OCI-LY7 (cell line): ENCODE data around the gene NNT.
"Not testable (repeated sequence)": the region's sequence is repeated elsewhere in the genome, so short reads cannot be mapped to it uniquely, and the experiment has no call there.

Source experiments
- CTCF ChIP-seq: fragments of 200-600 bp; sonication (generic); conservative IDR thresholded peaks from 2 replicates; pipeline ENCODE4 v1.5.1; 2014; ENCODE audit warnings: mild to moderate bottlenecking, antibody characterized with exemption, low read length, moderate library complexity, mixed read lengths
- EZH2phosphoT487 ChIP-seq: fragments of 200-600 bp; sonication (generic); IDR thresholded peaks from 2 replicates; pipeline ENCODE4 v1.6.1; 2018; ENCODE audit warnings: low read depth, borderline replicate concordance, mild to moderate bottlenecking, mixed run types, antibody characterized with exemption, low read length, moderate library complexity, mixed read lengths

- TF ChIP-seq EZH2phosphoT487, CTCF: not testable (repeated sequence)
Observed at GRCh38 chr5:43745923-43746548, 143.1 kb downstream of the NNT start.
